NT2/D1 (cell line): ENCODE results near the gene ENTPD2.

ENCODE experiments used
- DNase-seq: peaks from one replicate; pipeline ENCODE4 v3.0.0-alpha.2; 2011; ENCODE audit warnings: low read depth, low spot score
- H3K27me3 ChIP-seq: 2 replicates; pipeline ENCODE4 v1.6.0; 2011; ENCODE audit warnings: mild to moderate bottlenecking; ENCODE audit not compliant: insufficient read length, insufficient read depth
- H3K36me3 ChIP-seq: 2 replicates; pipeline ENCODE4 v1.6.1; 2011; ENCODE audit warnings: mild to moderate bottlenecking, low read length, mixed read lengths; ENCODE audit not compliant: insufficient read depth, insufficient read length
- H3K4me1 ChIP-seq: 2 replicates; pipeline ENCODE4 v1.5.1; 2011; ENCODE audit not compliant: insufficient read depth, insufficient read length
- H3K4me3 ChIP-seq: 2 replicates; pipeline ENCODE4 v1.5.1; 2011; ENCODE audit warnings: low read depth; ENCODE audit not compliant: insufficient read length
- H3K9ac ChIP-seq: 2 replicates; pipeline ENCODE4 v1.6.0; 2011; ENCODE audit warnings: low read depth; ENCODE audit not compliant: insufficient read length
- H3K9me3 ChIP-seq: 2 replicates; pipeline ENCODE4 v1.5.1; 2011; ENCODE audit warnings: mild to moderate bottlenecking, low read length; ENCODE audit not compliant: insufficient read depth
- SUZ12 ChIP-seq: IDR thresholded peaks from 2 replicates; pipeline ENCODE4 v1.6.1; 2011; ENCODE audit not compliant: insufficient read length, insufficient read depth; ENCODE audit errors: extremely low read depth
- YY1 ChIP-seq: IDR thresholded peaks from 2 replicates; pipeline ENCODE4 v1.6.1; 2011; ENCODE audit not compliant: insufficient read length, insufficient read depth
- ZNF274 ChIP-seq: IDR thresholded peaks from 2 replicates; pipeline ENCODE4 v1.6.1; 2011; ENCODE audit warnings: mild to moderate bottlenecking, low read depth, low read length

ENTPD2 gene

DNA sequence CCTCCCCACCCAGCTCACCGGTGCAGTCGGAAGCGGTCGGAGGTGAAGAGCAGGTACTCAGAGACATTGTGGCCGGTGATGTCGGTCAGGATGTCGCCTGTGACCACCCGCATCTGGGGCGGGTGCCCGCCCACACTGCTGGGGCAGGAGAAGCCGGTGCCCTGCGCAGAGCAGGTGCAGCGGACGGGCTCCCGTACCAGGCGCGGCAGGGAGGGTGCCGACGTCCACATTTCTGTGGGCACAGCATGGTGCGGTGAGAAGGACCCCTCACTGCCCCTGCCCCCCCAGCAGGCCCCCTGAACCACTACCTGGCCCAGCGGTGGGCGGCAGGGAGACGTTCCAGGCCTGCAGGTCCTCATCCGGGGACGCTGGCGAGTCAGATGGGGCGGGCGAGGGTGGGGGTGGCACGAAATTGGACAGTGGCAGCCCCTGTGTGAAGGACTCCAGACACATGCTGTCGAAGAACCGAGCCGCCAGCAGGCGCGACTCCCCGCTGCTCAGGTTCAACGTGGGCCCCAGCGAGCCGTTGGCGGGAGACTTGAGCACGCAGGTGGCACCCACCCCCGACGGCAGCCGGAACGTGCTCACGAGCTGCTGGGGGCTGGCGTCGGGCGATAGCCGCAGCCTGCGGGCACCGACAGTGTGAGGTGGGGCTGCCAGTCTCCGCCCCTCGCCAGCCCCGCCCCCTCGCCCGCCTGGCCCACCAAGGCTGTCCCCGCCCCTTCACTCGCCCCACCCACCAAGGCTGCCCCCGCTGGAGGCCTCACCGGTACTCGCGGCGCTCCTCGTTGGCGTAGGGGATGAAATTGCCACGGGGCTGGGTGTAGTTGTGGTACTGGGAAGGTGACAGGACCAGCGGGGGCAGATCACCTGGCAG, 40.9 kb downstream of the ENTPD2 start:
- Histone ChIP-seq H3K4me3 (no peak overlapping the region), H3K36me3 (peaks cover 10% of the 10 kb centered on the region), H3K9ac (no peak overlapping the region), H3K4me1 (no peaks in the 10 kb centered on the region), H3K27me3 (no peaks in the 10 kb centered on the region), H3K9me3 (no peaks in the 10 kb centered on the region; the same call in 1 of the 2 replicates)
- TF ChIP-seq ZNF274: no peak
- TF ChIP-seq YY1: no peak
- no peak for TF ChIP-seq SUZ12
- DNase-seq: no peak

DNA sequence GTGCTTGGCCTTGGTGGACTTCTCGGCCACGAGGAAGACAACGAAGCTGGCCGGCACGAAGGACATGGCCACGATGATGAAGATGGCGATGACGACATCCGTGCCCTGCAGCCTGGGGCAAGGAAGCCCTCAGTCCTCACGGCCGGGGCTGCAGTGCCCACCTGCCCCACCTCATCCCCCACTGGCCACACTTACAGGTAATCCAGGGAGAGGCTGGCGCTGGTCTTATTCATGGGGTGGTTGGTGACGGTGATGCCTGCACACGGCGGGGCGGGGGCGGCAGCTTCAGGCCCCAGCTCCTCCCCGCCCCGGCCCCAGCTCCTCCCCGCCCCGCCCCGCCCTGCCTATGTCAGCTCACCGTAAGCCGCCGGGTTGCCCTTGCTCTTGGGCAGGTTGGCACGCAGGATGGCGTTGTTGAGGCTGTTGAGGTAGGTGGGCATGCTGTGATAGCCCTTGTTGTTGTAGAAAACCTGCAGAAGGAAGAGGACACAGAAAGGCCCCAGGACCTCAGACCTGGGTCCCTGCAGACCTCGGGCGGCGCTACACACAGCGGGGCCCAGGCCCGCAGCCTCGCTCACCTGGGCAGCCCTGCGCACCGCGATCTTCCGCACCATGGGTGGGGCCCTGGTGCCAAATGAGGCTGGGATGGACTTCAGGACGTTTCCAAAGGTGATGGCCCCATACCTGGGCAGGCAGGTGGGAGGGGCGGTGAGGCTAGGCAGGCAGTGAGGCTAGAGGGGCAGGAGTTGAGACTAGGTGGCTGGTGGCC, 41.8 kb downstream of the ENTPD2 start:
- H3K27me3 ChIP-seq: no peaks in the 10 kb centered on the region
- no peaks in the 10 kb centered on the region; the same call in 1 of the 2 replicates for H3K9me3 ChIP-seq
- H3K36me3 ChIP-seq: peaks cover 10% of the 10 kb centered on the region
- no peak overlapping the region for H3K9ac ChIP-seq
- no peak for DNase-seq
- no peaks in the 10 kb centered on the region for H3K4me1 ChIP-seq
- no peak overlapping the region for H3K4me3 ChIP-seq
- no peak for TF ChIP-seq SUZ12
- no peak for TF ChIP-seq ZNF274
- no peak for TF ChIP-seq YY1

DNA sequence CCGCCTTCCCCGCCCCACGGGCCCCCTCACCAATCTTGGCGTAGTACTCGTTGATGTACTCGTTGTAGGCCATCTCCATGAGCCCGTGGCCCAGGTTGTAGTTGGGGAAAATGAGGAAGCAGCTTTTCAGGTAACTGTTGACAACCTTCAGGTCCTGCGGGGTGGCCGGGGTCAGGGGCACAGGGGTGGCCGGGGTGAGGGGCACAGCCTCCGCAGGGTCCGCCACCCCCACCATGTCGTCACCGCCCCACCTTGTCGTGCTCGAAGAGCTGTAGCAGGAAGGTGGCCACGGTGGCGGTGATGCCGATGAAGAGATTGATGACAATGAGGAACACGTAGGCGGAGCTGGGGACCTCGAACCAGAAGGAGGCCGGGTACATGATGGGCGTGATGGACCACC, 42.7 kb downstream of the ENTPD2 start:
- DNase-seq: no peak
- TF ChIP-seq SUZ12 (no peak), YY1 (no peak), ZNF274 (no peak)
- peaks cover 2% of the 10 kb centered on the region for H3K36me3 ChIP-seq
- H3K9me3 ChIP-seq: no peaks in the 10 kb centered on the region; the same call in 1 of the 2 replicates
- no peaks in the 10 kb centered on the region for H3K4me1 ChIP-seq
- no peak overlapping the region for H3K4me3 ChIP-seq
- no peaks in the 10 kb centered on the region for H3K27me3 ChIP-seq
- H3K9ac ChIP-seq: no peak overlapping the region

DNA sequence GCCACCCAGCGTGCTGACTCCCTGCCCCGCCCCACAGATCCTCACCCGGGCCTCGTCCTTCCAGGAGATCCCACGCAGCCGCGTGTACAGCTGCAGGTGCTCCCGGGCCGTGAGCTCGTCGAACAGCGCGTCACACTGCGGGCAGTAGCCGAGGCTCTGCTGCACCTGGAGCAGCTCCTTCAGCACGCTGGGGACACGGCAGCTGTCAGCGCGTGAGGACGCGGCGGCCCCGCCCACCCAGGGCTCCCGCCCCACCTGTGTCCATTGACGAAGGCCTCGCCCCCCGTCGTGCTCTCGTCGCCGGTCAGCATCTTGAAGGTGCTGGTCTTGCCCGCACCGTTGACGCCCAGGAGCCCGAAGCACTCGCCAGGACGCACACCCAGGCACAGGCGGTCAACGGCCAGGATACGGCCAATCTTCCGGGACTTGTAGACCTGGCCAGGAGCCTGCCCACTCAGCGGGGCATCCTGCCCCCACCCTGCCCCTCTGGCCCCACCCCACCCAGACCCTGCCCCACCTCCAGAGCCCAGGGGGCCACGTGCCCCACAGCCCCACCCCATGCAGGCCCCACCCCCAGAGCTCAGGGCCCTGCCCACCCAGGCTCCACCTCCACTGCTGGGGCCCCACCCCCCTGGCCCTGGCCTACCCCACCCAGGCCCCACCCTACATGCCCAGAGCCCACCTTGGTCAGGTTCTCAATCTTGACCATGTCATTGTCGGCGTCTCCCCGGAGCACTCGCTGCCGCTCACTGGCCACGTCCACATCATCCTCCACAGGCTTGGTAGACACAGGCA, 43.7 kb downstream of the ENTPD2 start:
- Histone ChIP-seq H3K4me3 (no peak overlapping the region), H3K4me1 (no peaks in the 10 kb centered on the region), H3K27me3 (no peaks in the 10 kb centered on the region), H3K36me3 (no peaks in the 10 kb centered on the region), H3K9me3 (peaks cover 6% of the 10 kb centered on the region; the same call in 1 of the 2 replicates), H3K9ac (no peak overlapping the region)
- TF ChIP-seq SUZ12 (no peak), ZNF274 (no peak), YY1 (no peak)
- no peak for DNase-seq

DNA sequence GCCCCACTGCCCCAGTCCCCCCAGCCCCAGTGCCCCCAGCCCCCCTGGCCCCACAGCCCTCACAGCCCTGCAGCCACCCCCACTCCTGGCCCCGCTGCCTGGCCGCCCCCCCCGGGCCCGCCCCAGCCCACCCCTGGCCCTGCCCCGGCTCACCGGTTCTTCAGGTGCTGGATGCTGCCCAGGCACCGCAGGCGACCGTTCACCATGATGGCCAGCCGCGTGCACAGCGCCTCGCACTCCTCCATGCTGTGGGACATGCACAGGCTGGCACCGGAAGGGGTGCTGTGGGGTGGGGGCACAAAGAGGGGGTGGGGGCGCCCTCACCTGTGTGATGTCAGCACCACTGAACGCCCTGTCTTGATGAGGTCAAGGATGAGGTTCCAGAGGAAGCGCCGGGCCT, 44.6 kb downstream of the ENTPD2 start:
- H3K9me3 ChIP-seq: peaks cover 8% of the 10 kb centered on the region; the same call in 1 of the 2 replicates
- TF ChIP-seq SUZ12: no peak
- no peak for TF ChIP-seq ZNF274
- no peak for TF ChIP-seq YY1
- H3K27me3 ChIP-seq: no peaks in the 10 kb centered on the region
- no peaks in the 10 kb centered on the region for H3K36me3 ChIP-seq
- H3K4me1 ChIP-seq: no peaks in the 10 kb centered on the region
- H3K4me3 ChIP-seq: no peak overlapping the region
- DNase-seq: no peak
- H3K9ac ChIP-seq: no peak overlapping the region

DNA sequence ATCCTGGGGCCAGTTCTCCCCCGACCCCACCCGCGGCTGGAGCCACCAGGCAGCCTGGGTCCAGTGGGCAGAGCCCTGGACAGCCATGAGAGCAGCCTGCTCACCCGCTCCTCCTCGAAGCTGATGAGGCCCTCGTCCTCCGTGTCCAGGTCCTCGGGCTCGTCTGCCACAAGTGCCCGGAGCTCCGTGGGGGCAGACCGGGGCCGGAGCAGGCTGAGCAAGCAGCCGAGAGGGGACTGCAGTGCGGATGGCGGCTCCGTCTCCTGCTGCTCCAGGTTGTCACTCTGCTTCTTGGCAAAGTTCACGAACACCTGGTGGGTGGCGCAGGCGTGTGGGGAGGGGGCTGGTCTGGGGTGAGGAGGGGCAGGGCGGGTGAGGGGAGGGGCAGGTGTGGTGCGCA, 45.5 kb downstream of the ENTPD2 start:
- TF ChIP-seq YY1 (no peak), ZNF274 (no peak), SUZ12 (no peak)
- no peaks in the 10 kb centered on the region for H3K36me3 ChIP-seq

DNA sequence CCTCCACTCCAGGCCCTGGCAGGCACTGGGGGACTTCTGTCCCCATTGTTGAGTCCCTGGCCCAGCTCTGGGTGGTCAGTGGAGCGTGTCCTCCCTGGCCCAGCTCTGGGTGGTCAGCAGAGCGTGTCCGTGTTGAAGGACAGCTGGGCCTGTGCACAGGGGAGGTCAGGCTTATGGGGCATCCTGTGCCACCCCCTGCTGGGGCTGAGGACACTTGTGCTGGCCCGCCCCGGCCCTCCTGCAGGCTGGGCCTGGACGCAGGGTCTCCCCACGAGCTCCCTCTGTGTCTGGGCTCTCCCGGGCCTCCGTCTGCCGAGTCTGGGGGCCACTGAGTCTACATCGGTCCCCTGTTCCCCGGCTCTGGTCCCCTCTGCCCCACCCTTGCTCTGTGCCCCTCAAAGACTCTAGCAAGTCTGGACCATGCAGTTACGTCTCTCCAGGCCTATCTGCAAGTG, 46.0 kb downstream of the ENTPD2 start:
- Histone ChIP-seq H3K4me1 (no peaks in the 10 kb centered on the region), H3K9me3 (peaks cover 8% of the 10 kb centered on the region; the same call in 1 of the 2 replicates), H3K27me3 (no peaks in the 10 kb centered on the region), H3K9ac (peak overlapping the region; percentile 32), H3K36me3 (no peaks in the 10 kb centered on the region), H3K4me3 (no peak overlapping the region)
- no peak for DNase-seq
- TF ChIP-seq YY1 (no peak), SUZ12 (no peak), ZNF274 (no peak)

More for the DNA sequence above, 45.5 kb downstream of the ENTPD2 start:
- DNase-seq: no peak
- H3K9me3 ChIP-seq: peaks cover 8% of the 10 kb centered on the region; the same call in 1 of the 2 replicates
- H3K9ac ChIP-seq: peak overlapping the region; percentile 32
- H3K4me1 ChIP-seq: no peaks in the 10 kb centered on the region
- H3K27me3 ChIP-seq: no peaks in the 10 kb centered on the region
- no peak overlapping the region for H3K4me3 ChIP-seq
